HG03457 (cell line): ENCODE results near the gene PCDH17.

ENCODE experiments used
- ATAC-seq: cut with Tn5 transposase; IDR thresholded peaks from one replicate; pipeline ENCODE4 v1.9.1; 2021; ENCODE audit warnings: moderate number of reproducible peaks; ENCODE audit not compliant: unreplicated experiment

The PCDH17 gene

GRCh38 chr13:57635541-57636085 lies 4.1 kb downstream of the PCDH17 start:
- ATAC-seq = no peak

GRCh38 chr13:57636816-57637215 lies 5.3 kb downstream of the PCDH17 start:
- ATAC-seq = no peak

GRCh38 chr13:57637515-57637914 lies 6.0 kb downstream of the PCDH17 start:
- ATAC-seq = no peak

- ATAC-seq = no peak
Observed at GRCh38 chr13:57638186-57638890, 6.8 kb downstream of the PCDH17 start.

DNA sequence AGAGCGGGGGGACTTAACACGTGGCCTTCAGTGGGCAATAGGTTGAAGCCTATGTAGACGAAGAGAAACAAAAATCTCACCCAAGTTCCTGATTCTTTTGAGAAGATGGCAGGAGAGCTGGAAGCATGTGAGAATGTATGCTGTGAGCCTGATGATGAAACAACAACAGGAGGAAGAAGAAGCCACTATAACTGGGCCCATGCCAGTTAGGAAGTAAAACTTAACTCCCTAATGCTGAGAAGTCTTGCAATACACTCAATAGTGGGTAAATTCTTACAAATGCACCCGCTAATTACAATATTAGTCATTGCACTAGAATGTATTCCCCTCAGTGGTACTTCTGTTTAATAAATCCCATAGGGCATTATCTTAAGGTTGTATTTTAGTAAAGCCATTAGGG lies 9.1 kb downstream of the PCDH17 start:
- no peak for ATAC-seq

- ATAC-seq = no peak
Observed at GRCh38 chr13:57641051-57641450, 9.5 kb downstream of the PCDH17 start.

GRCh38 chr13:57644106-57644505 lies 12.6 kb downstream of the PCDH17 start:
- no peak for ATAC-seq

- ATAC-seq = no peak
Observed at GRCh38 chr13:57653229-57653989, 21.9 kb downstream of the PCDH17 start.

DNA sequence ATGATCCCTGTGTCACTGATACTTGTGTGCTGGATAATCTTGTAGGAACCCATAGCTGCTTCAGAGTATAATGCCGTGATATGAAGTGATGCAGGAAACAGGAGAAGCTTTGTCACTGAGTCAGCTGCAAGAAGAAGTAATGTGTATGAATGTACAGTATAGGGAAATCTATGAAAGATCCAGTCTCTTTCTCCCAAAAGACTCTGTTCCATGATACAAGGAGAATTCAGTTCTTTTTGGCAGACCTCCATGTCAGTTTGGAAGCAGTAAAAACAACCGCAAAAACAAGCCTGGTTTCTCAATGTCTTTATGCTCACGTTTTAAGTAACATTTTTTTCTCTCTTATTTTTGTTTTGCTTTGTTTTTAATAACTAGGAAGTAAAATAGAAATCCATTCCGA lies 33.9 kb downstream of the PCDH17 start:
- no peak for ATAC-seq

DNA sequence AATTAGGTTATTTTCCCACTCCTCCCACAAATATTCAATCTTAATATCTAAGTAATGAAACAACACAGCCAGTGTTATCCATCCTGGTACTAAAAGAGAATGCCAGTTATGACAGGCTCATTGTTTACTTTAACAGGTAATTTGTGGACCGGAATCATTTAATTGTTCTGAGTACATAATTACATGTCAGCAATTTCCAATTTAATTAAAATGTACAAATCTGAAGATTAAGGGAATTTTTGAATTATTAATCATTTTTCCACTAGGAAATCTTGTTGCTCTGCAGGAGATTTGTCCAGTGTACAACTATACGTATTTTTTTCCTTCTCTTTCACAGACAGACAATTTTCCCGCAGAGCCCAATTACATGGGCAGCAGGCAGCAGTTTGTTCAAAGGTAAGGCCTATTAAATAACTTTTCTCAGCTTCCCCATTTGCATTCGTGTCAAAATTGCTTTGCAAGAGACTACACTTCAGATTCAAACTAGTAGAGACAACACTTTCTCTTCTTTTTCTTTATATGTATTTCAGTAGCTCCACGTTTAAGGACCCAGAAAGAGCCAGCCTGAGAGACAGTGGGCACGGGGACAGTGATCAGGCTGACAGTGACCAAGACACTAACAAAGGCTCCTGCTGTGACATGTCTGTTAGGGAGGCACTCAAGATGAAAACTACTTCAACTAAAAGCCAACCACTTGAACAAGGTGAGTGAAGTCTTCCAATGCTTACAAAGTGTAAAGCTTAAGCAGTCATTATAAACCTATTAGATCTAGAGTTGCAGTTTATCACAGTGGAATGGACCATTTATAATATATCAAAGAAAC lies 34.8 kb downstream of the PCDH17 start:
- ATAC-seq = no peak

DNA sequence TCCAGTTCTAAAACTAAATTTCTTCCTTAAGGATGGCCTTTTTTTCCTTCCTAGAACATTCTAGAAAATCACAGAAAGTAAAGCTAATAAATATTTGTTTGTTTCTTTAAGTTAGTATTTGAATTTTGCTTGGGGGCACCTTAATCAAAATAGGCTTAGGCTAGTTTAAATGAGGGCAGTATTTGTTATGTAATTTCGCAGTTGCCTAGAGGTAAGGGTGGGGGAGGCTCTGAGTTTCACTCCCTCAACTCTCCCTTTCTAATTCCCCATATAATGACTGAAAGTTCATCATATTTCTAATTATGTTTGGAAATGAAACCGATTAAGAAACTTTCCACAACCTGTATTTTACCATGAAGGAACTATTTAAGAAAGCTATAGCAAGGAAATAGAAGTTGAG lies 40.6 kb downstream of the PCDH17 start:
- no peak for ATAC-seq

- ATAC-seq = no peak
Observed at GRCh38 chr13:57673197-57673596, 41.7 kb downstream of the PCDH17 start.

DNA sequence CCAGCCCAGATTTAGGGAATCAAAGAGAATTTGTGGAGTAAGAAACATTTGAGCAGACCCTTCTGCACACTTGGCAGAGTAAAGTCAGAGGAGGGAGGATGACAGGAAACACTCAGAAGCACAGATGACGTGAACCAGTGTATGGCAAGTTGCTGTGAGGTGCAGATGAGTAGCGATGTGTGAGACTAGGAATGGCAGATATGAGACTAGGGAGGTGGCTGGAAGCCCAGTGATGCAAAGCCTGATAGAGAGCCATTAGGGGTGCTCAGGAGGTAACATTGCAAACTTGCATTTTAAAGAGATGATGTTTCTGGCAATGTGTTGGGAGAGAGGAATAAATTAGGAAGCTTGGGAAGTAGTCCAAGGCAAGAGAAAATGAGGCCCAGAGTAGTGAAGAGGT lies 44.0 kb downstream of the PCDH17 start:
- ATAC-seq = no peak

- ATAC-seq = no peak
Observed at GRCh38 chr13:57680609-57681008, 49.1 kb downstream of the PCDH17 start.

DNA sequence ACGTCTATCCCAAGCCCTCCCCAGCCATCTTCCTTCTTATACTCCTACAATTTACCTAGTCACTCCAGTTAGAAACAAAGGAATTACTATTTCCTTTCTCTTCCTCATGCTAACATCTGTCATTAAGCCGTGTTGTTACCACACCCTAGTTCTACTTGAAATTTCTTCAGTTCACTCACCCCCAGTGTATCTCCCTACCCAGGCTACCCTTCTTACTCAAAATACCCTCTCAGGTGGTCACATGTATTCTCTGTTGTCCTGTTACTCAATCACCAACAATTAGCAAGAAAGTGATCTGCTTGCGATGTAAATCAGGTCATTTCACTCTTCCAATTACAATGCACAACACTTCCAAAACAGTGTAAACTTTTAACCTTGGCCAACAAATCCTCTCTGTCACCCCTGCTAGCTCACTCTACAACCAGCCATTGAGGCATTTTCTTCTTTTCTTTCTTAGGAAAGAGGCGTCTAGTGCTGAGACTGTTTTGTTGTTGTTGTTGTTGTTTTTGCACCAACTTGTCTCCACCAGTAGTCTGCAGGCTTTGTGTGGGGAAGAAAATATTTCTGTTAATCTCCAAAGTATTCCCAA lies 50.7 kb downstream of the PCDH17 start:
- no peak for ATAC-seq

- ATAC-seq = no peak
Observed at GRCh38 chr13:57698851-57699250, 67.3 kb downstream of the PCDH17 start.

GRCh38 chr13:57704031-57704430 lies 72.5 kb downstream of the PCDH17 start:
- ATAC-seq = no peak

DNA sequence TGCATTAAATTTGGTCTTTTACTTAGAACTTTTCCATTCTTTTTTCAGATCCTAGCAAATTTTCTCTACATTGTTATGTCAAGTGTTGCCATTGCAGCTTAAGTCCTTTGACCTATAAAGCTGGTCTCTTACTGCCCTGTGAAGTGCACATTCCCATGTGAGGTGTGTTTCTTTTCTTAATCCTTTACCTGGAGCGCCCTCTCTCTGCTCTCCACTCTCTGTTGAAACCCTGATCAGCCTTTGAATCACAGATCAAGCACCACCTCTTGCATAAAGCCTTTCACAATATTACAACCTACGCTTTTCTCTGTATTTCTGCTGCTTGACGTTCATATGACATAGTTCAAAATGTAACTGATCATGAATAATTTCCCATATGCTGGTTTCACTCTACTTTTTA lies 84.8 kb downstream of the PCDH17 start:
- ATAC-seq = no peak

DNA sequence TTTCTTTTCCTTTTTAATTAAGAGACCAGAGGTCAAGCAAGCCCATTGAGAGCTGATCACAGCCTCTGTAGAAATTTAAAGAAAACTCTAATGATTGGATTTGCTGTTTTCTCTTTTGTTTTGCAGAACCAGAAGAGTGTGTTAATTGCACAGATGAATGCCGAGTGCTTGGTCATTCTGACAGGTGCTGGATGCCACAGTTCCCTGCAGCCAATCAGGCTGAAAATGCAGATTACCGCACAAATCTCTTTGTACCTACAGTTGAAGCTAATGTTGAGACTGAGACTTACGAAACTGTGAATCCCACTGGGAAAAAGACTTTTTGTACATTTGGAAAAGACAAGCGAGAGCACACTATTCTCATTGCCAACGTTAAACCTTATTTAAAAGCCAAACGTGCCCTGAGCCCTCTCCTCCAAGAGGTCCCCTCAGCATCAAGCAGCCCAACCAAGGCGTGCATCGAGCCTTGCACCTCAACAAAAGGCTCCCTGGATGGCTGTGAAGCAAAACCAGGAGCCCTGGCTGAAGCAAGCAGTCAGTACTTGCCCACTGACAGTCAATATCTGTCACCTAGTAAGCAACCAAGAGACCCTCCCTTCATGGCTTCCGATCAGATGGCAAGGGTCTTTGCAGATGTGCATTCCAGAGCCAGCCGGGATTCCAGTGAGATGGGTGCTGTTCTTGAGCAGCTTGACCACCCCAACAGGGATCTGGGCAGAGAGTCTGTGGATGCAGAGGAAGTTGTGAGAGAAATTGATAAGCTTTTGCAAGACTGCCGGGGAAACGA lies 93.1 kb downstream of the PCDH17 start:
- no peak for ATAC-seq

- no peak for ATAC-seq
Observed at GRCh38 chr13:57725480-57725879, 93.9 kb downstream of the PCDH17 start.
